Esophagus muscularis mucosa (tissue), 4 donors: ENCODE results near the gene SKI. TPM values are rescaled to one million over a fixed set of nuclear protein-coding genes. Genes with fewer than 3 reads are reported as not detected.
A peak's percentile ranks its signal among the peaks of the same experiment; 100 is the strongest.
"Not testable (repeated sequence)": the region's sequence is repeated elsewhere in the genome, so short reads cannot be mapped to it uniquely, and the experiment has no call there.

Source experiments
- DNase-seq: peaks from one replicate; pipeline ENCODE4 v3.0.0-alpha.2; 2017; ENCODE audit errors: extremely low spot score
- H3K27ac ChIP-seq, 4 donors: fragments of 200-600 bp; sonication (generic); replicated peaks in 1 of 4; 1 replicate in 3 of 4; 2 replicates in 1 of 4; pipeline ENCODE4 v1.5.1; 2016 to 2019; ENCODE audit warnings: mild to moderate bottlenecking in 1 of 4
- H3K27me3 ChIP-seq, 4 donors: fragments of 200-600 bp; sonication (generic); one replicate each; pipeline versions ENCODE4 v1.5.1 to v1.6.0; 2016 to 2019
- H3K36me3 ChIP-seq, 4 donors: fragments of 200-600 bp; sonication (generic); one replicate each; pipeline ENCODE4 v1.5.1; 2016 to 2019
- H3K4me1 ChIP-seq, 4 donors: fragments of 200-600 bp; sonication (generic); one replicate each; pipeline ENCODE4 v1.5.1; 2016 to 2019
- H3K4me3 ChIP-seq, 4 donors: fragments of 200-600 bp; sonication (generic); 1 replicate in 2 of 4; 2 replicates in 2 of 4; pipeline ENCODE4 v1.5.1; 2016 to 2019; ENCODE audit warnings: mild to moderate bottlenecking in 4 of 4, moderate library complexity in 1 of 4
- H3K9me3 ChIP-seq, 4 donors: fragments of 200-600 bp; sonication (generic); 1 replicate in 3 of 4; 2 replicates in 1 of 4; pipeline ENCODE4 v1.5.1; 2016 to 2019
- EP300 ChIP-seq: sonication (generic); formaldehyde crosslinking; IDR thresholded peaks from one replicate; pipeline ENCODE4 v1.6.1; 2017; ENCODE audit warnings: antibody characterized with exemption
- POLR2A ChIP-seq: fragments of 450-650 bp; IDR thresholded peaks from one replicate; pipeline ENCODE4 v1.6.1; 2017; ENCODE audit warnings: antibody characterized with exemption, moderate library complexity, mild to moderate bottlenecking, low read depth
- POLR2AphosphoS5 ChIP-seq, 2 donors: sonication (generic); formaldehyde crosslinking; IDR thresholded peaks; one replicate each; pipeline ENCODE4 v1.6.1; 2017; ENCODE audit warnings: antibody characterized with exemption in 2 of 2
- WGBS: methylation state at CpG from one replicate; pipeline ENCODE4 v1.1.5; 2018; 5-methylcytosine and 5-hydroxymethylcytosine counted together
- intact Hi-C: fragments of 100-400 bp; cut with DNase I; formaldehyde crosslinking; loops from one replicate; pipeline ENCODE4 v1.15.1; 2023
- total RNA-seq, 4 donors: library from RNA; depleted of rRNA; stranded (reverse); fragments of >200 nt; gene quantifications; one replicate each; pipeline versions ENCODE4 v1.1.0 to v1.2.1, GENCODE V29; 2016
- TF ChIP-seq, protein P1 (sequence below), 3 experiments: fragments of 200-600 bp in 2 of 3; fragments of 450-650 bp in 1 of 3; sonication (generic) in 2 of 3; IDR thresholded peaks; one replicate each; pipeline ENCODE4 v1.5.1; 2017 to 2019; ENCODE audit warnings: antibody characterized with exemption in 3 of 3, mild to moderate bottlenecking in 2 of 3, moderate library complexity in 1 of 3

The SKI gene
- total RNA-seq, 4 donors from 2014 or later = 70.1 to 190 (median 124) TPM

GRCh38 chr1:2324553-2325366 is 96.6 kb downstream of the SKI start:
- H3K27me3 ChIP-seq = no peaks in the 10 kb centered on the region
- no peak for DNase-seq
- no peak overlapping the region for H3K4me3 ChIP-seq
- H3K27ac ChIP-seq = no peak overlapping the region
- H3K36me3 ChIP-seq = no peaks in the 10 kb centered on the region
- no peaks in the 10 kb centered on the region for H3K9me3 ChIP-seq
- intact Hi-C loops = no loop called here
- TF ChIP-seq POLR2AphosphoS5 (IDR thresholded peaks at IDR 0.05) = no peak
- TF ChIP-seq POLR2A = no peak
- TF ChIP-seq, protein P1, sequence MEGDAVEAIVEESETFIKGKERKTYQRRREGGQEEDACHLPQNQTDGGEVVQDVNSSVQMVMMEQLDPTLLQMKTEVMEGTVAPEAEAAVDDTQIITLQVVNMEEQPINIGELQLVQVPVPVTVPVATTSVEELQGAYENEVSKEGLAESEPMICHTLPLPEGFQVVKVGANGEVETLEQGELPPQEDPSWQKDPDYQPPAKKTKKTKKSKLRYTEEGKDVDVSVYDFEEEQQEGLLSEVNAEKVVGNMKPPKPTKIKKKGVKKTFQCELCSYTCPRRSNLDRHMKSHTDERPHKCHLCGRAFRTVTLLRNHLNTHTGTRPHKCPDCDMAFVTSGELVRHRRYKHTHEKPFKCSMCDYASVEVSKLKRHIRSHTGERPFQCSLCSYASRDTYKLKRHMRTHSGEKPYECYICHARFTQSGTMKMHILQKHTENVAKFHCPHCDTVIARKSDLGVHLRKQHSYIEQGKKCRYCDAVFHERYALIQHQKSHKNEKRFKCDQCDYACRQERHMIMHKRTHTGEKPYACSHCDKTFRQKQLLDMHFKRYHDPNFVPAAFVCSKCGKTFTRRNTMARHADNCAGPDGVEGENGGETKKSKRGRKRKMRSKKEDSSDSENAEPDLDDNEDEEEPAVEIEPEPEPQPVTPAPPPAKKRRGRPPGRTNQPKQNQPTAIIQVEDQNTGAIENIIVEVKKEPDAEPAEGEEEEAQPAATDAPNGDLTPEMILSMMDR (IDR thresholded peaks at IDR 0.05) = no peak
- TF ChIP-seq EP300 = no peak
- WGBS = 92% methylated on average over 10 of the region's 18 CpGs
- H3K4me1 ChIP-seq = peaks cover 32 to 54% (median 45%) of the 10 kb centered on the region in 4 donors

- TF ChIP-seq EP300 (no peak), POLR2A (no peak), POLR2AphosphoS5 (IDR thresholded peaks at IDR 0.05) (no peak)
- TF ChIP-seq, protein P1 (IDR thresholded peaks at IDR 0.05) = no peak
- H3K9me3 ChIP-seq = no peaks in the 10 kb centered on the region
- H3K4me3 ChIP-seq = no peak overlapping the region
- no peaks in the 10 kb centered on the region for H3K36me3 ChIP-seq
- peaks cover 30 to 54% (median 45%) of the 10 kb centered on the region in 4 donors for H3K4me1 ChIP-seq
- H3K27ac ChIP-seq = no peak overlapping the region
- intact Hi-C loops = no loop called here
- 82% methylated on average over 13 of the region's 21 CpGs for WGBS
- H3K27me3 ChIP-seq = no peaks in the 10 kb centered on the region
- DNase-seq = no peak
Observed at GRCh38 chr1:2326524-2326923, 98.4 kb downstream of the SKI start.

GRCh38 chr1:2327162-2327561 is 99.0 kb downstream of the SKI start:
- H3K9me3 ChIP-seq, H3K36me3 ChIP-seq, DNase-seq, H3K27me3 ChIP-seq, H3K4me3 ChIP-seq, intact Hi-C loops, H3K27ac ChIP-seq: not testable (repeated sequence)
- H3K4me1 ChIP-seq = peaks cover 24 to 49% (median 40%) of the 10 kb centered on the region in 4 donors
- WGBS = 95% methylated on average over 2 of the region's 2 CpGs

- Histone ChIP-seq H3K9me3 (no peaks in the 10 kb centered on the region), H3K36me3 (no peaks in the 10 kb centered on the region), H3K4me3 (no peak overlapping the region), H3K4me1 (peaks cover 17 to 42% (median 33%) of the 10 kb centered on the region in 4 donors), H3K27me3 (no peaks in the 10 kb centered on the region), H3K27ac (no peak overlapping the region)
- no peak for DNase-seq
- no peak for TF ChIP-seq POLR2A
- no peak for TF ChIP-seq EP300
- TF ChIP-seq, protein P1 (IDR thresholded peaks at IDR 0.05) = no peak
- no peak for TF ChIP-seq POLR2AphosphoS5 (IDR thresholded peaks at IDR 0.05)
- intact Hi-C loops = no loop called here
- WGBS = 90% methylated on average over 8 of the region's 22 CpGs
Observed at GRCh38 chr1:2327841-2328240, 99.7 kb downstream of the SKI start.

- H3K27me3 ChIP-seq = no peaks in the 10 kb centered on the region
- no peaks in the 10 kb centered on the region for H3K36me3 ChIP-seq
- peak overlapping the region; percentile 77 to 85 (median 80) for H3K27ac ChIP-seq
- TF ChIP-seq EP300 (no peak), POLR2AphosphoS5 (IDR thresholded peaks at IDR 0.05) (no peak), POLR2A (no peak)
- TF ChIP-seq, protein P1 (IDR thresholded peaks at IDR 0.05) = no peak
- intact Hi-C loops = no loop called here
- no peaks in the 10 kb centered on the region for H3K9me3 ChIP-seq
- H3K4me1 ChIP-seq = peaks cover 15 to 32% (median 25%) of the 10 kb centered on the region in 4 donors
- 78% methylated on average over 12 of the region's 24 CpGs for WGBS
- H3K4me3 ChIP-seq = no peak overlapping the region
- DNase-seq = no peak
Observed at GRCh38 chr1:2328676-2329455, 100.7 kb downstream of the SKI start.
